Hypothalamus (tissue), 51 donors: ENCODE data around the gene SPOCK2.

ENCODE experiments used
- DNase-seq, 51 donors: peaks; one replicate each; lab custom pipeline; 2025; lab: John Stamatoyannopoulos, UW

Gene SPOCK2

GRCh38 chr10:72014785-72015480, 73.4 kb downstream of the SPOCK2 start:
- DNase-seq: no peak

GRCh38 chr10:72014197-72014596, 74.2 kb downstream of the SPOCK2 start:
- no peak for DNase-seq

DNA sequence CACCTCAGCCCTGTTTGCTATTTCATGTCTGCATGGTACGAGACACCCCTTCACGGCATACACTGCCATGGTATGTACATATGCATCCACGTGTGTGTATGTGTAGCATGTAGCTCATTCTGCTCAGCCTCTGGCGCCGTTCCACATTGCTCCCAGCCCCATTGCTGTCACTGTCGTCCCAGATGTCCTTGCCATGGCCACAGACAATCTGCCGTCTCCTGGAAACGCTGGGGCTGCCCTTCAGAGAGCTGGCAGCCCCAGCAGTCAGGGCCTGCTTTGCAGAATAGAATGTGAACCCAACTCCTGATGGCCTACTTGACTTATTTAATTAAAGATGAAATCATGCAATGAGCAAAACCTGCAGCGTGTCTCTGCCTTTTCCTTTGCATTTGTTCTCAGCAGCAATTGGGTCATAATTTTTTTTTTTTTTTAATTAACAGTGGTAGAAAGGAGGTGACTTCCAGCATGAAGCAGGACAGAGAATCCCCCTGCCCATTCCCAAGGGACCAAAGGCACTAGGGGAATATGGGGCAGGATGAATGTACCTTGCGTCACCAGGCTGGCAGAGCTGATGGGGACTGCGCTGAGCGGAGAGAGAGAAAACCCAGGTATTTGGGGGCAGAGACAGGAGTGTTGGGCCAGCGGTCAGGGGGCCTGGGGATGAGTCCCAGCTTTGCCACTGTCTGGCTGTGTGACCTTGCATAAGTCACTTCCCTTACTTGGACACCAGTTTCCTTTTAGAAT, 75.0 kb downstream of the SPOCK2 start:
- peak in 33 of 51 donors; percentile 25 to 76 (median 53) for DNase-seq

- DNase-seq: peak in 5 of 51 donors; percentile 33 to 76 (median 51)
Measured at GRCh38 chr10:72012796-72013195, 75.6 kb downstream of the SPOCK2 start.

- no peak for DNase-seq
Measured at GRCh38 chr10:72011976-72012512, 76.3 kb downstream of the SPOCK2 start.

GRCh38 chr10:72011468-72011867, 76.9 kb downstream of the SPOCK2 start:
- DNase-seq: peak in 30 of 51 donors; percentile 33 to 91 (median 62)

GRCh38 chr10:72011016-72011415, 77.3 kb downstream of the SPOCK2 start:
- peak in 1 of 51 donors; percentile 36 for DNase-seq

GRCh38 chr10:72010234-72010973, 77.9 kb downstream of the SPOCK2 start:
- peak in 1 of 51 donors; percentile 46 for DNase-seq

DNA sequence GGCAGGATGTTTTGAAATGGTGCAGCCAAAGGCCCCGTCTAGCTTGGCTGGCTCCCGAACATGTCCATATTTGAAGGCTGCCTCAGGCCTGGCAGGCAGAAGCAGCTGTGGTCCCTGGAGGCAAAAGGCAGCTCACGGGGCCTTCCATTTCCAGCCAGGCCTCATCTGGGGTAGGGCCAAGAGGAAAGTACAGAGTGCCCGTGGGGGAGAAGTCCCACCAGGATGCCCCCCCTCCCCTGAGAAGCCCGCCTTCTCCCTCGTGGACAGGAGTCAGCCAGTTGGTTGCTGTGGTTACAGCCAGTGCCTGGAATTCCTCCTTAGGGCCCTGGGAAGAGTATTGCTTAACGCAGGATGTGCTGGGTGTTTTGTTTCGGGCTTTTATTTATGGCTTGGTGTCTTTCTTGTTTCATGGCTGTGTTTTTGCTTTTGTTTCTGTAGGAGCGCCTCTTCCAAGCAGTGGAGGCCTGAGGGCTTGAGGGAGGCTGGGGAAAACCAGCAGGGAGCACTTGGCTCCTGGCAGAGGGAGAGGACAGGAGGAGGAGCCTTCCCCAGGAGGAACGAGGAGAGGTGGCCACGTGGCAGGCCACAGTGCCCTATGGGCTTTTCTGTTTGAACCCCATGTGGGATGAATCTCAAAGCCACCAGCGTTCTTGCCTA, 78.8 kb downstream of the SPOCK2 start:
- DNase-seq: peak in 42 of 51 donors; percentile 38 to 88 (median 71)

DNA sequence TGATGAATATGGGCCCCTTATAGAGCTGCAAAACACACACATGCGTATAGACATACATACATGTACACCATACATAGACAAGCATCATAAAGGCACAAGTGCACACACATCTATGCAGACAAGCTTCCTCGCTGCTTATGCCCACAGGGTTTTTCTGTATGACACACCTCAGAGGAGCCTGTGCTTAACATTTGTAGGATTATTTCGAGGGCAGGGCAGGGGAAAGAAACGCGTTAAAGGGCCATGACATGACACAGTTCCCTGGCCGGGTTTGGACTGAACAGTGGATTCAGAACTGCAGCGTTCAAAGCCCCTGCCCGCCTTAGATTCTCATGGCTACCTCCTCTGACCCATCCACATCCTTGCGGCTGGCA, 79.3 kb downstream of the SPOCK2 start:
- no peak for DNase-seq
